Gastroesophageal sphincter (tissue), 4 donors: Measurements from ENCODE around the gene NTN3. TPM values are rescaled to one million over a fixed set of nuclear protein-coding genes. Genes with fewer than 3 reads are reported as not detected.

Experiments
- ATAC-seq: fragments of 150-250 bp; one replicate; pipeline ENCODE4 v1.9.1; 2016; ENCODE audit warnings: mild to moderate bottlenecking, moderate library complexity
- H3K27ac ChIP-seq, 4 donors: fragments of 200-600 bp; sonication (generic) in 3 of 4; 1 replicate in 3 of 4; 2 replicates in 1 of 4; pipeline ENCODE4 v1.5.1; 2016 to 2019
- H3K27me3 ChIP-seq: fragments of 200-600 bp; sonication (generic); one replicate; pipeline ENCODE4 v1.5.1; 2019
- H3K36me3 ChIP-seq, 2 donors: fragments of 200-600 bp; sonication (generic); one replicate each; pipeline ENCODE4 v1.5.1; 2019; ENCODE audit warnings: control low read depth in 1 of 2
- H3K4me1 ChIP-seq, 3 donors: fragments of 200-600 bp; sonication (generic); 1 replicate in 2 of 3; 2 replicates in 1 of 3; pipeline ENCODE4 v1.5.1; 2016 to 2019; ENCODE audit warnings: control low read depth in 2 of 3
- H3K4me3 ChIP-seq, 2 donors: fragments of 200-600 bp; sonication (generic); one replicate each; pipeline ENCODE4 v1.5.1; 2019; ENCODE audit warnings: mild to moderate bottlenecking in 1 of 2, moderate library complexity in 1 of 2
- H3K9me3 ChIP-seq, 3 donors: fragments of 200-600 bp; sonication (generic); one replicate each; pipeline ENCODE4 v1.5.1; 2017 to 2019; ENCODE audit warnings: control low read depth in 2 of 3
- EP300 ChIP-seq: sonication (generic); formaldehyde crosslinking; IDR thresholded peaks from one replicate; pipeline ENCODE4 v1.6.1; 2017; ENCODE audit warnings: antibody characterized with exemption, mild to moderate bottlenecking
- POLR2A ChIP-seq, 2 donors: fragments of 450-650 bp; IDR thresholded peaks; one replicate each; pipeline ENCODE4 v1.6.1; 2017; ENCODE audit warnings: antibody characterized with exemption in 2 of 2, mild to moderate bottlenecking in 2 of 2, moderate library complexity in 1 of 2
- POLR2AphosphoS5 ChIP-seq: sonication (generic); formaldehyde crosslinking; IDR thresholded peaks from one replicate; pipeline ENCODE4 v1.6.1; 2017; ENCODE audit warnings: antibody characterized with exemption
- WGBS, 2 donors: methylation state at CpG; one replicate each; pipeline ENCODE4 v1.1.5; 2018; ENCODE audit warnings: low coverage in 1 of 2; 5-methylcytosine and 5-hydroxymethylcytosine counted together
- total RNA-seq, 4 donors: library from RNA; depleted of rRNA; stranded (reverse); fragments of >200 nt; gene quantifications; one replicate each; pipeline ENCODE4 v1.1.0, GENCODE V29; 2016
- TF ChIP-seq, protein P1 (sequence below), 4 experiments: fragments of 200-600 bp in 2 of 4; fragments of 450-650 bp in 2 of 4; sonication (generic) in 1 of 4; IDR thresholded peaks; one replicate each; pipeline ENCODE4 v1.5.1; 2017 to 2019; ENCODE audit warnings: antibody characterized with exemption in 4 of 4, mild to moderate bottlenecking in 2 of 4, moderate library complexity in 2 of 4

Gene NTN3
- total RNA-seq, 4 donors from 2014 or later = not detected

DNA sequence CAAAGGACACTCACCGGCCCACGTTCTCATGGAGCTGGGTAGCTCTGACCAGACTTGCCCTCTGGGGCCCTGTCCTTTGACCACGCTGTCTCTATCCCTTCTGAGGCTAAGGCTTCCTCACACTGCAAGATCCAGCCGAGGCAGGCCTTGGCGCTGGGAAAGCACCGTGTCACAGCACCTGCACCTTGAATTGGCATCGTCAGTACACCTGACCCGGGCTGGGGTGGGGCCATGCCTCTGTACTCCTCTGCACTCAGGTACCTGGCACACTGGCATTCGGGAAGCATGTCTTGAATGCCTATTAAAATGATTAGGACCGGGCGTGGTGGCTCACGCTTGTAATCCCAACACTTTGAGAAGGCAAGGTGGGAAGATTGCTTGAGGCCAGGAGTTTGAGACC lies 9.9 kb downstream of the NTN3 start:
- H3K27me3 ChIP-seq = no peaks in the 10 kb centered on the region
- H3K9me3 ChIP-seq = no peaks in the 10 kb centered on the region
- peaks cover 0 to 4% of the 10 kb centered on the region in 2 donors for H3K36me3 ChIP-seq
- no peak overlapping the region for H3K4me3 ChIP-seq
- H3K4me1 ChIP-seq = peaks cover 0 to 42% (median 15%) of the 10 kb centered on the region in 3 donors
- TF ChIP-seq, protein P1, sequence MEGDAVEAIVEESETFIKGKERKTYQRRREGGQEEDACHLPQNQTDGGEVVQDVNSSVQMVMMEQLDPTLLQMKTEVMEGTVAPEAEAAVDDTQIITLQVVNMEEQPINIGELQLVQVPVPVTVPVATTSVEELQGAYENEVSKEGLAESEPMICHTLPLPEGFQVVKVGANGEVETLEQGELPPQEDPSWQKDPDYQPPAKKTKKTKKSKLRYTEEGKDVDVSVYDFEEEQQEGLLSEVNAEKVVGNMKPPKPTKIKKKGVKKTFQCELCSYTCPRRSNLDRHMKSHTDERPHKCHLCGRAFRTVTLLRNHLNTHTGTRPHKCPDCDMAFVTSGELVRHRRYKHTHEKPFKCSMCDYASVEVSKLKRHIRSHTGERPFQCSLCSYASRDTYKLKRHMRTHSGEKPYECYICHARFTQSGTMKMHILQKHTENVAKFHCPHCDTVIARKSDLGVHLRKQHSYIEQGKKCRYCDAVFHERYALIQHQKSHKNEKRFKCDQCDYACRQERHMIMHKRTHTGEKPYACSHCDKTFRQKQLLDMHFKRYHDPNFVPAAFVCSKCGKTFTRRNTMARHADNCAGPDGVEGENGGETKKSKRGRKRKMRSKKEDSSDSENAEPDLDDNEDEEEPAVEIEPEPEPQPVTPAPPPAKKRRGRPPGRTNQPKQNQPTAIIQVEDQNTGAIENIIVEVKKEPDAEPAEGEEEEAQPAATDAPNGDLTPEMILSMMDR (IDR thresholded peaks at IDR 0.05) = no peak
- TF ChIP-seq EP300 (no peak), POLR2AphosphoS5 (no peak), POLR2A (IDR thresholded peaks at IDR 0.05) (no peak)
- 82 to 83% methylated on average over 3 to 6 of the region's 12 CpGs for WGBS, 2 donors
- ATAC-seq = no peak
- H3K27ac ChIP-seq = no peak overlapping the region

DNA sequence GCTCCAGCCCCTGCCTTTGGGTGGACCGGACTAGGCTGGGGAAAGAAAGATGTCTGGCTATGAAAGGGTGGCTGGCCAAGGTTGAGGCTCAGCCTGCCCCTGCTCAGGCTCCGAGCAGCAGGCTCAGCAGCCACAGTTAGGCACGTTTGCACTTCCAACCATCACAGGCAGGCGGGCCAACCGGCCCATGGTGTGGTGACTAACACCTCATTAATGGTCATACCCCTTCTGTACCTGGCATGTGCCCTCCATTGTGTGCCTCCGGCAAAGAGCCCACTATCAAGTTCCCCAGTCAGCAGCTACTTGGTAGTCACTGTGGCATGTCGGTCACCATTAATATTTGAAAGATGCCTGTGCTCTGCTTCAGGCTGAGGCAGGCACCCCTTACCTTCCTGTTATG lies 10.6 kb downstream of the NTN3 start:
- no peaks in the 10 kb centered on the region for H3K27me3 ChIP-seq
- peaks cover 0 to 8% of the 10 kb centered on the region in 2 donors for H3K36me3 ChIP-seq
- no peaks in the 10 kb centered on the region for H3K9me3 ChIP-seq
- no peak overlapping the region for H3K4me3 ChIP-seq
- no peak for TF ChIP-seq POLR2A (IDR thresholded peaks at IDR 0.05)
- ATAC-seq = no peak
- peaks cover 0 to 42% (median 10%) of the 10 kb centered on the region in 3 donors for H3K4me1 ChIP-seq
- WGBS, 2 donors = 90% methylated on average over 2 of the region's 7 CpGs; no CpG with 5 or more reads in 1 of the 2 donors
- H3K27ac ChIP-seq = peak overlapping the region in 2 of 4 donors; percentile 84 to 85

DNA sequence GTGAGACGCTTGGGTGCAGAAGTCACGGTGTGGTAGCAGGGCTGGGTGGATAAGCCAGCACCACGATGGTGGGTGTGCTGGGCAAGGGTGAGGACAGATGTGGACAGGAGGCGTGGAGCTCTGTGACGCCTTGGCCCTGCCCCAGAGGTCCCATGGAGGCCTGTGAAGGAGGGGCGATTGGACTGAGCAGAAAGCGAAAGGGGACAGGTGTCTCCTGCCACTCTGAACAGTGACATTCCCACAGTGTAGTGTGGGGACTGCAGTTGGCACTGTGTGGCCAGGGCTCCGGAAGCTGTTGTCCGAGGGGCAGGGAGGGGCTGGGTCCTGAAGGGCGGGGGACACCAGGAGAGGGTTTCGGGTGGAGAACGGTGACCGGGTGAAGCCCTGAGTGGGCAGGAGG lies 11.2 kb downstream of the NTN3 start:
- H3K4me3 ChIP-seq = no peak overlapping the region
- no peak for ATAC-seq
- H3K36me3 ChIP-seq = peaks cover 0 to 8% of the 10 kb centered on the region in 2 donors
- H3K9me3 ChIP-seq = no peaks in the 10 kb centered on the region
- 50% methylated on average over 10 of the region's 13 CpGs; no CpG with 5 or more reads in 1 of the 2 donors for WGBS, 2 donors
- peak overlapping the region; percentile 66 to 85 (median 83) for H3K27ac ChIP-seq
- TF ChIP-seq POLR2AphosphoS5 = no peak
- TF ChIP-seq, protein P1 (IDR thresholded peaks at IDR 0.05) = no peak
- TF ChIP-seq POLR2A (IDR thresholded peaks at IDR 0.05) = no peak
- no peak for TF ChIP-seq EP300
- peaks cover 0 to 46% (median 10%) of the 10 kb centered on the region in 3 donors for H3K4me1 ChIP-seq
- H3K27me3 ChIP-seq = no peaks in the 10 kb centered on the region

DNA sequence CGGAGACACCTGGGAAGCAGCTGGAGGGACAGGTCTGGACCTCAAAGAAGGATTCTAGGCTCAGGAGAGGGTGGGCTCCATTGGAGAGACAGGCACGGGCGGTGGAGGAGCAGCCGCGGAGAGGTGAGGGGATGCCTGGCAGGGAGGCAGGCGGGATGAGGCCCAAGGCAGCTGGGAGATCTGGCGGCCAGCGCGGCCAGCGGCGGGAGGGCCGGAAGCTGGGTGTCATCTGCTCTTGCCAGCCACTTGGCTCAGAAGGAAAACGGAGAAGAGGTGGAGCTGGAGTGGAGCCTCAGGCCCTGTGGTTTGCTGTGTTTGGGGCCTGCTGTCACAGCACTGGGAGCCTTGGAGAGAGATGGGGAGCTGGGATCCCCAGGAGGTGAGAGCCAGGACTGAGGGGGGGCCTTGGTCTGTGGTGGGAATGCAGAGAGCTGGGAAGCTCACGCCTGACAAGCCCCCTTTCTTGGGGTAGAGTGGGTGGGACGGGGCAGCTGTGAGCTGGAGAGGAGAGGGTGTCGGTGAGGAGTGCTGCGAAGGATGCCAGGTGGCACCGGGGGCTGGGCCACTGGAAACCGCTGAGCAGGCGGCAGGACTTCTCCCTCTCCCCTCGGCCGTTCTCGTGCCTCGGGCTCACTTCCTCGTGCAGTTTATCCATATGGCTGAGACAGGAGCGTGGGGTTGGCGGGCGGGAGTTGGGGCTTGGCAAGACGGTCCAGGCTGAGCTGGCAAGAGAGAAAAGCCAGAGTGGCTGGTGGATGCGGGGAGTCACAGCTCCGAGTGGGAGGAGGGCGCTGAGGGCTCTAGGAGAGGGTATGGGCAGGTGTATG lies 11.8 kb downstream of the NTN3 start:
- H3K27me3 ChIP-seq = no peaks in the 10 kb centered on the region
- WGBS, 2 donors = 0 to 19% methylated on average over 4 to 12 of the region's 32 CpGs
- peaks cover 0 to 47% (median 10%) of the 10 kb centered on the region in 3 donors for H3K4me1 ChIP-seq
- peak overlapping the region; percentile 66 to 85 (median 83) for H3K27ac ChIP-seq
- H3K36me3 ChIP-seq = peaks cover 0 to 8% of the 10 kb centered on the region in 2 donors
- no peaks in the 10 kb centered on the region for H3K9me3 ChIP-seq
- no peak for TF ChIP-seq EP300
- peak; percentile 22 for TF ChIP-seq POLR2AphosphoS5
- peak overlapping the region; percentile 1 to 40 for H3K4me3 ChIP-seq
- peak; percentile 88 for ATAC-seq

DNA sequence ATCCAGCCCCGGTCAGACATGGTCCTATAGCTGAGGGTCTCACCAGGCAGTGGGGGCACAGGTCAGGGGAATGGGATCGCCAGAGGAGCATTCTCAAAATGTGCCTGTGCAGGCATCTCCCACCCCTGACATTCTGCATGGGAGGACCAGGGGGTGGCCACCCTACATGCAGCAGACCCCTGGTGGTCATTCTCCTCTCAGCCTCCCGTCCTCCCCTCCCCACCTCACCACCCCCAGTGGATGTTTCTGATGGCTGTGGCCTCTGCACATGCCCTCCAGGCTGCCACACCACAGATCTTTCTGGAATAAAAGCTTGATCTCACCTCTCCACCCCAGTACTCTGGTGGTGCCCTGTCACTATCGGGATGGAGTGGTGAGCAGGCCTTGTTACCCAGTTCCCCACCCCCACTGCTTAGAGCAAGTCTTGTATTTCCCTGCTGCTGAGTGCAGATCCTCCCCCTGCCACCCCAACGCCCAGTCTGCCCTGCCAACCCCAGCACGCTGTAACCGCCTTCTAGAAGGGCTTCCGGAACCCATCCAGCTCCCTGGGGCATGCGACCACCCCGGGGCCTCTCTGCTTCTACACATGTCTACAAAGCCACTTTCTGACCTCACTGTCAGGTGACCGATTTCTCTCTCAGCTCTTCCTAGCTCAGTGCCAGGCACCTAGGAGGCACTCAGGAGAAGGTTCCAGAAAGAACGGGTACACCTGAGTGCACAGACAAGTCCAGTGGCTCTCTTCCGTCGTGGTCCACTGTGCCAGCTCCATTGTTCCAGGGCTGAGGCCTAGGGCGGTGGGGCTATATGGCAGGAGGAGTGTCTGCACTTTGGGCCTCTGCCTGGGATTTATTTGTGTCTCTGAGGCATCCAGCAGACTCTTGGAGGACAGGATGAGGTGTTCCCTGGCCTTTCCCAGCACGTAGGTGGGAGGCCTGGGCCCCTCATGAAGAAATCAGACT lies 13.1 kb downstream of the NTN3 start:
- H3K27ac ChIP-seq = peak overlapping the region in 3 of 4 donors; percentile 82 to 85 (median 84)
- H3K36me3 ChIP-seq = peaks cover 0 to 8% of the 10 kb centered on the region in 2 donors
- H3K9me3 ChIP-seq = no peaks in the 10 kb centered on the region
- 84 to 96% methylated on average over 8 to 10 of the region's 16 CpGs for WGBS, 2 donors
- ATAC-seq = no peak
- TF ChIP-seq POLR2AphosphoS5 (no peak), POLR2A (IDR thresholded peaks at IDR 0.05) (no peak), EP300 (no peak)
- TF ChIP-seq, protein P1 (IDR thresholded peaks at IDR 0.05) = no peak
- H3K27me3 ChIP-seq = no peaks in the 10 kb centered on the region
- H3K4me1 ChIP-seq = peaks cover 0 to 47% (median 10%) of the 10 kb centered on the region in 3 donors
- no peak overlapping the region for H3K4me3 ChIP-seq
